Measurements from ENCODE around the gene WNT3A.

WNT3A gene

DNA sequence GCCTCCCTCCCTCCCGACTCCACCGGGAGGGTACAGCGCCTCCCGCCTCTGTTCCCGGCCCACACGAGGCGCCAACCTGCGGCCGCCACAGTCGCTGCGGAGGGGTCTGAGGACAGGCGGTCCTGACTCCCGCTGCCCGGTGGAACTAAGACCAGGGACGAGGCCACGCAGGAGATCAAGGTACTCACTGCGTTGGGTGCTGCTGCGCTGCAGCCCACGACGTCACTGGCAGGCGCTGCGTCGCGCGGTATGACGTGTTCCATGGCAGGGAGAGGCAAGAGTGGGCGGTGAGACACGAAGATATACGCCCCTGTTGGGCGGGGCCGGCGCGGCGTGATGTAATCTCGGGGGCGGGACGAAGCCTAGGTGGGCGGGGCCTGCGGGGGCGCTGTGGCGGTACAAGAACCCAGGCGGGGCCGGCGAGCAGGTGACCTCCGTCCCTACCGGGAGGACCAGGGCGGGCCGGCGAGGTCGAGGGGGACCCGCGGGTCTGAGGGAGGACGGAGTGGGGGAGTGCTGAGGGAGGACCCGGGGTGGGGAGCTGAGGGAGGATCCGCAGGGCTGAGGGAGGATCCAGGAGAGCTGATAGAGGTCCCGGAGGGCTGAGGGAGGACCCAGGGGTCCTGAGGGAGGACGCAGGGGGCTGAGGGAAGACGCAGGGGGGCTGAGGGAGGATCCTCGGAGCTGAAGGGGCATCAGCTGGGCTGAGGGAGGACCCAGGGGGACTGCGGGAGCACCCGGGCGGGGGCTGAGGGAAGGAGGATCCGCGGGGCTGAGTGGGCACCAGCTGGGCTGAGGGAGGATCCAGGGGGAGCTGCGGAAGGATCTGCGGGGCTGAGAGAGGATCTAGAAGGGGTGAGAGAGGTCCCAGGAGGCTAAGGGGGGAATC lies 102.5 kb downstream of the WNT3A start, which contains the start of gene MRPL55:
Gene MRPL55, minus strand, starts transcription at position 227 of the 889 bp plus-strand sequence. CDS start 1,039 bp downstream, outside the sequence.
- TF ChIP-seq, protein P1, sequence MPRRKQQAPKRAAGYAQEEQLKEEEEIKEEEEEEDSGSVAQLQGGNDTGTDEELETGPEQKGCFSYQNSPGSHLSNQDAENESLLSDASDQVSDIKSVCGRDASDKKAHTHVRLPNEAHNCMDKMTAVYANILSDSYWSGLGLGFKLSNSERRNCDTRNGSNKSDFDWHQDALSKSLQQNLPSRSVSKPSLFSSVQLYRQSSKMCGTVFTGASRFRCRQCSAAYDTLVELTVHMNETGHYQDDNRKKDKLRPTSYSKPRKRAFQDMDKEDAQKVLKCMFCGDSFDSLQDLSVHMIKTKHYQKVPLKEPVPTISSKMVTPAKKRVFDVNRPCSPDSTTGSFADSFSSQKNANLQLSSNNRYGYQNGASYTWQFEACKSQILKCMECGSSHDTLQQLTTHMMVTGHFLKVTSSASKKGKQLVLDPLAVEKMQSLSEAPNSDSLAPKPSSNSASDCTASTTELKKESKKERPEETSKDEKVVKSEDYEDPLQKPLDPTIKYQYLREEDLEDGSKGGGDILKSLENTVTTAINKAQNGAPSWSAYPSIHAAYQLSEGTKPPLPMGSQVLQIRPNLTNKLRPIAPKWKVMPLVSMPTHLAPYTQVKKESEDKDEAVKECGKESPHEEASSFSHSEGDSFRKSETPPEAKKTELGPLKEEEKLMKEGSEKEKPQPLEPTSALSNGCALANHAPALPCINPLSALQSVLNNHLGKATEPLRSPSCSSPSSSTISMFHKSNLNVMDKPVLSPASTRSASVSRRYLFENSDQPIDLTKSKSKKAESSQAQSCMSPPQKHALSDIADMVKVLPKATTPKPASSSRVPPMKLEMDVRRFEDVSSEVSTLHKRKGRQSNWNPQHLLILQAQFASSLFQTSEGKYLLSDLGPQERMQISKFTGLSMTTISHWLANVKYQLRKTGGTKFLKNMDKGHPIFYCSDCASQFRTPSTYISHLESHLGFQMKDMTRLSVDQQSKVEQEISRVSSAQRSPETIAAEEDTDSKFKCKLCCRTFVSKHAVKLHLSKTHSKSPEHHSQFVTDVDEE (CRISPR knock-in tag; IDR thresholded peaks at IDR 0.05), result 0 out of 2 replicates have a peak, but pooled peaks have one; percentile 18
- TF ChIP-seq ESRRG (CRISPR knock-in tag; IDR thresholded peaks at IDR 0.05), result no peak
- ATAC-seq, result peak; percentile 89

DNA sequence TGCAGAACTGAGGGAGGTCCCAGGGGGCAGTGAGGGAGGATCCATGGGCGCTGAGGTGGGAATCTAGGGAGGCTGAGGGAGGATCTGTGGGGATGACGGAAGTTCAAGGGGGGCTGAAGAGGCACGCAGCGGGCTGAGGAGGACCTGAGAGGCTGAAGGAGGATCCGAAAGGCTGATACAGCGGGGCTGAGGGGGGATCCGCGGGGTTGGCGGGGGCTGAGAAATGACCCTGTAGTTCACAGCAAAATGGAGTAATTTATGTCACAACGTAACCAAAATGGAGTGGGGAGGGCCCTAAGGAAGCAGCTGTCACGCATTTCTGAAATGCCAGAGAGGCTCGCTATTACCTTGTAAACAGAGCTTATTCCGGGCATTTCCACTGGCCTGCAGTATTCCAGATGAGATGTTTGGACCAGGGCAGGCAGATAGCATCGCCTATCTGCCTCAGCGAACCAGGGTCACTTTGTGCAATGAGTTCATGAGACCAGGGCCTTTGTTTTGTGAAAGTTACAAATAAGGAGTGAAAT lies 103.2 kb downstream of the WNT3A start:
- TF ChIP-seq ZNF8 (CRISPR knock-in tag; IDR thresholded peaks at IDR 0.05) (no peak), PPARA (CRISPR knock-in tag; IDR thresholded peaks at IDR 0.05; ENCODE audit: borderline replicate concordance) (no peak), ZFP30 (CRISPR knock-in tag; IDR thresholded peaks at IDR 0.05) (no peak), BACH2 (CRISPR knock-in tag; IDR thresholded peaks at IDR 0.05; ENCODE audit: borderline replicate concordance) (no peak), ZFP3 (CRISPR knock-in tag; IDR thresholded peaks at IDR 0.05) (no peak), OSR1 (CRISPR knock-in tag; IDR thresholded peaks at IDR 0.05) (no peak), ZNF70 (CRISPR knock-in tag; IDR thresholded peaks at IDR 0.05) (no peak), SNAI2 (CRISPR knock-in tag; IDR thresholded peaks at IDR 0.05) (no peak), ISL1 (CRISPR knock-in tag; IDR thresholded peaks at IDR 0.05) (no peak), ZNF565 (CRISPR knock-in tag; conservative IDR thresholded peaks at IDR 0.05; ENCODE audit: low read depth) (no peak), ESRRG (CRISPR knock-in tag; IDR thresholded peaks at IDR 0.05) (no peak), ARNTL (CRISPR knock-in tag; IDR thresholded peaks at IDR 0.05; ENCODE audit: borderline replicate concordance, low read depth) (no peak), CSDC2 (CRISPR knock-in tag; IDR thresholded peaks at IDR 0.05) (no peak), GLIS3 (CRISPR knock-in tag; IDR thresholded peaks at IDR 0.05) (no peak)
- TF ChIP-seq, protein P2, sequence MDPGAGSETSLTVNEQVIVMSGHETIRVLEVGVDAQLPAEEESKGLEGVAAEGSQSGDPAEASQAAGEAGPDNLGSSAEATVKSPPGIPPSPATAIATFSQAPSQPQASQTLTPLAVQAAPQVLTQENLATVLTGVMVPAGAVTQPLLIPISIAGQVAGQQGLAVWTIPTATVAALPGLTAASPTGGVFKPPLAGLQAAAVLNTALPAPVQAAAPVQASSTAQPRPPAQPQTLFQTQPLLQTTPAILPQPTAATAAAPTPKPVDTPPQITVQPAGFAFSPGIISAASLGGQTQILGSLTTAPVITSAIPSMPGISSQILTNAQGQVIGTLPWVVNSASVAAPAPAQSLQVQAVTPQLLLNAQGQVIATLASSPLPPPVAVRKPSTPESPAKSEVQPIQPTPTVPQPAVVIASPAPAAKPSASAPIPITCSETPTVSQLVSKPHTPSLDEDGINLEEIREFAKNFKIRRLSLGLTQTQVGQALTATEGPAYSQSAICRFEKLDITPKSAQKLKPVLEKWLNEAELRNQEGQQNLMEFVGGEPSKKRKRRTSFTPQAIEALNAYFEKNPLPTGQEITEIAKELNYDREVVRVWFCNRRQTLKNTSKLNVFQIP (CRISPR knock-in tag; IDR thresholded peaks at IDR 0.05; ENCODE audit: borderline replicate concordance, low read depth), result no peak
- TF ChIP-seq, protein P3, sequence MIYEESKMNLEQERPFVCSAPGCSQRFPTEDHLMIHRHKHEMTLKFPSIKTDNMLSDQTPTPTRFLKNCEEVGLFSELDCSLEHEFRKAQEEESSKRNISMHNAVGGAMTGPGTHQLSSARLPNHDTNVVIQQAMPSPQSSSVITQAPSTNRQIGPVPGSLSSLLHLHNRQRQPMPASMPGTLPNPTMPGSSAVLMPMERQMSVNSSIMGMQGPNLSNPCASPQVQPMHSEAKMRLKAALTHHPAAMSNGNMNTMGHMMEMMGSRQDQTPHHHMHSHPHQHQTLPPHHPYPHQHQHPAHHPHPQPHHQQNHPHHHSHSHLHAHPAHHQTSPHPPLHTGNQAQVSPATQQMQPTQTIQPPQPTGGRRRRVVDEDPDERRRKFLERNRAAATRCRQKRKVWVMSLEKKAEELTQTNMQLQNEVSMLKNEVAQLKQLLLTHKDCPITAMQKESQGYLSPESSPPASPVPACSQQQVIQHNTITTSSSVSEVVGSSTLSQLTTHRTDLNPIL (CRISPR knock-in tag; IDR thresholded peaks at IDR 0.05; ENCODE audit: low read depth), result no peak
- TF ChIP-seq, protein P1 (CRISPR knock-in tag; IDR thresholded peaks at IDR 0.05), result no peak
- ATAC-seq, result peak; percentile 60

DNA sequence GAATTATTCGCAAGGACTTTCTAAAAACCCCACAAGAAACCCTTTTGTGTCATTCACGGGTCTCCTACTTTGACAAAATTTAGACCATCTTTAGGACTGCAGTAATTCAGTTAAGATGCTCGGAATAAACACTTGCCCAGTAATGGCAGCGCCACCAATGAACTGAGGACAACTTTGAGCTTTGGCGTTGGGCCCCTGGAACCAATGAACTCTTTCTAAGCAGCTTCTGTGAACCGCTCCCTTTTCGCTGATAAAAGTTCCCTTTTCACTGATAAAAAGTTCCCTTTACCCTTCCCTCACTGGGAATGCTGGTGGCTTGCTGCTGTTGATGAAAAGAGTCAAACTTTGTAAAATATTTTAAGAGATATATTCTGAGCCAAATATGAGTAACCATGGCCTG lies 103.8 kb downstream of the WNT3A start:
- no peak for ATAC-seq
- no peak for TF ChIP-seq BACH2 (CRISPR knock-in tag; IDR thresholded peaks at IDR 0.05; ENCODE audit: borderline replicate concordance)
- TF ChIP-seq CSDC2 (CRISPR knock-in tag; IDR thresholded peaks at IDR 0.05), result no peak
- TF ChIP-seq GLIS3 (CRISPR knock-in tag; IDR thresholded peaks at IDR 0.05), result no peak
- TF ChIP-seq ZFP30 (CRISPR knock-in tag; IDR thresholded peaks at IDR 0.05), result no peak
- no peak for TF ChIP-seq SNAI2 (CRISPR knock-in tag; IDR thresholded peaks at IDR 0.05)
- TF ChIP-seq ZC3H10 (CRISPR knock-in tag; IDR thresholded peaks at IDR 0.05), result no peak
- TF ChIP-seq, protein P1 (CRISPR knock-in tag; IDR thresholded peaks at IDR 0.05), result no peak
- TF ChIP-seq ZFP3 (CRISPR knock-in tag; IDR thresholded peaks at IDR 0.05), result no peak
- TF ChIP-seq ZNF8 (CRISPR knock-in tag; IDR thresholded peaks at IDR 0.05), result no peak
- TF ChIP-seq, protein P4, sequence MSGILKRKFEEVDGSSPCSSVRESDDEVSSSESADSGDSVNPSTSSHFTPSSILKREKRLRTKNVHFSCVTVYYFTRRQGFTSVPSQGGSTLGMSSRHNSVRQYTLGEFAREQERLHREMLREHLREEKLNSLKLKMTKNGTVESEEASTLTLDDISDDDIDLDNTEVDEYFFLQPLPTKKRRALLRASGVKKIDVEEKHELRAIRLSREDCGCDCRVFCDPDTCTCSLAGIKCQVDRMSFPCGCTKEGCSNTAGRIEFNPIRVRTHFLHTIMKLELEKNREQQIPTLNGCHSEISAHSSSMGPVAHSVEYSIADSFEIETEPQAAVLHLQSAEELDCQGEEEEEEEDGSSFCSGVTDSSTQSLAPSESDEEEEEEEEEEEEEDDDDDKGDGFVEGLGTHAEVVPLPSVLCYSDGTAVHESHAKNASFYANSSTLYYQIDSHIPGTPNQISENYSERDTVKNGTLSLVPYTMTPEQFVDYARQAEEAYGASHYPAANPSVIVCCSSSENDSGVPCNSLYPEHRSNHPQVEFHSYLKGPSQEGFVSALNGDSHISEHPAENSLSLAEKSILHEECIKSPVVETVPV (CRISPR knock-in tag; IDR thresholded peaks at IDR 0.05), result no peak
- no peak for TF ChIP-seq TOX (CRISPR knock-in tag; IDR thresholded peaks at IDR 0.05; ENCODE audit: borderline replicate concordance)
- TF ChIP-seq OSR1 (CRISPR knock-in tag; IDR thresholded peaks at IDR 0.05), result no peak
- TF ChIP-seq TCF4 (CRISPR knock-in tag; IDR thresholded peaks at IDR 0.05; ENCODE audit: borderline replicate concordance), result no peak
- no peak for TF ChIP-seq ESRRG (CRISPR knock-in tag; IDR thresholded peaks at IDR 0.05)
- TF ChIP-seq RARB (CRISPR knock-in tag; IDR thresholded peaks at IDR 0.05), result no peak
- no peak for TF ChIP-seq ZNF70 (CRISPR knock-in tag; IDR thresholded peaks at IDR 0.05)
- no peak for TF ChIP-seq ARNTL (CRISPR knock-in tag; IDR thresholded peaks at IDR 0.05; ENCODE audit: borderline replicate concordance, low read depth)
